Measurements from ENCODE around the gene SOAT2.

SOAT2 gene

GRCh38 chr12:53103860-53104305, 597 bp downstream of the SOAT2 start:
- TF ChIP-seq EP300 (IDR thresholded peaks at IDR 0.05; ENCODE audit: borderline replicate concordance) (no peak), TEAD4 (IDR thresholded peaks at IDR 0.05) (no peak)
- TF ChIP-seq, protein P1, sequence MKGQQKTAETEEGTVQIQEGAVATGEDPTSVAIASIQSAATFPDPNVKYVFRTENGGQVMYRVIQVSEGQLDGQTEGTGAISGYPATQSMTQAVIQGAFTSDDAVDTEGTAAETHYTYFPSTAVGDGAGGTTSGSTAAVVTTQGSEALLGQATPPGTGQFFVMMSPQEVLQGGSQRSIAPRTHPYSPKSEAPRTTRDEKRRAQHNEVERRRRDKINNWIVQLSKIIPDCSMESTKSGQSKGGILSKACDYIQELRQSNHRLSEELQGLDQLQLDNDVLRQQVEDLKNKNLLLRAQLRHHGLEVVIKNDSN (IDR thresholded peaks at IDR 0.05): no peak

- TF ChIP-seq RAD21 (IDR thresholded peaks at IDR 0.05; ENCODE audit: low read depth): no peak
- TF ChIP-seq MAX (IDR thresholded peaks at IDR 0.05): no peak
- TF ChIP-seq TCF12 (IDR thresholded peaks at IDR 0.05; ENCODE audit: low read depth): no peak
- no peak for TF ChIP-seq TEAD4 (IDR thresholded peaks at IDR 0.05)
- no peak for TF ChIP-seq CREB1 (IDR thresholded peaks at IDR 0.05; ENCODE audit: low read depth)
- TF ChIP-seq EGR1 (IDR thresholded peaks at IDR 0.05): no peak
- TF ChIP-seq CEBPB (IDR thresholded peaks at IDR 0.05): no peak
- TF ChIP-seq NFIC (IDR thresholded peaks at IDR 0.05): no peak
- TF ChIP-seq, protein P2, sequence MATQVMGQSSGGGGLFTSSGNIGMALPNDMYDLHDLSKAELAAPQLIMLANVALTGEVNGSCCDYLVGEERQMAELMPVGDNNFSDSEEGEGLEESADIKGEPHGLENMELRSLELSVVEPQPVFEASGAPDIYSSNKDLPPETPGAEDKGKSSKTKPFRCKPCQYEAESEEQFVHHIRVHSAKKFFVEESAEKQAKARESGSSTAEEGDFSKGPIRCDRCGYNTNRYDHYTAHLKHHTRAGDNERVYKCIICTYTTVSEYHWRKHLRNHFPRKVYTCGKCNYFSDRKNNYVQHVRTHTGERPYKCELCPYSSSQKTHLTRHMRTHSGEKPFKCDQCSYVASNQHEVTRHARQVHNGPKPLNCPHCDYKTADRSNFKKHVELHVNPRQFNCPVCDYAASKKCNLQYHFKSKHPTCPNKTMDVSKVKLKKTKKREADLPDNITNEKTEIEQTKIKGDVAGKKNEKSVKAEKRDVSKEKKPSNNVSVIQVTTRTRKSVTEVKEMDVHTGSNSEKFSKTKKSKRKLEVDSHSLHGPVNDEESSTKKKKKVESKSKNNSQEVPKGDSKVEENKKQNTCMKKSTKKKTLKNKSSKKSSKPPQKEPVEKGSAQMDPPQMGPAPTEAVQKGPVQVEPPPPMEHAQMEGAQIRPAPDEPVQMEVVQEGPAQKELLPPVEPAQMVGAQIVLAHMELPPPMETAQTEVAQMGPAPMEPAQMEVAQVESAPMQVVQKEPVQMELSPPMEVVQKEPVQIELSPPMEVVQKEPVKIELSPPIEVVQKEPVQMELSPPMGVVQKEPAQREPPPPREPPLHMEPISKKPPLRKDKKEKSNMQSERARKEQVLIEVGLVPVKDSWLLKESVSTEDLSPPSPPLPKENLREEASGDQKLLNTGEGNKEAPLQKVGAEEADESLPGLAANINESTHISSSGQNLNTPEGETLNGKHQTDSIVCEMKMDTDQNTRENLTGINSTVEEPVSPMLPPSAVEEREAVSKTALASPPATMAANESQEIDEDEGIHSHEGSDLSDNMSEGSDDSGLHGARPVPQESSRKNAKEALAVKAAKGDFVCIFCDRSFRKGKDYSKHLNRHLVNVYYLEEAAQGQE (IDR thresholded peaks at IDR 0.05; ENCODE audit: low read depth): no peak
Measured at GRCh38 chr12:53105256-53105655, 2.0 kb downstream of the SOAT2 start.

DNA sequence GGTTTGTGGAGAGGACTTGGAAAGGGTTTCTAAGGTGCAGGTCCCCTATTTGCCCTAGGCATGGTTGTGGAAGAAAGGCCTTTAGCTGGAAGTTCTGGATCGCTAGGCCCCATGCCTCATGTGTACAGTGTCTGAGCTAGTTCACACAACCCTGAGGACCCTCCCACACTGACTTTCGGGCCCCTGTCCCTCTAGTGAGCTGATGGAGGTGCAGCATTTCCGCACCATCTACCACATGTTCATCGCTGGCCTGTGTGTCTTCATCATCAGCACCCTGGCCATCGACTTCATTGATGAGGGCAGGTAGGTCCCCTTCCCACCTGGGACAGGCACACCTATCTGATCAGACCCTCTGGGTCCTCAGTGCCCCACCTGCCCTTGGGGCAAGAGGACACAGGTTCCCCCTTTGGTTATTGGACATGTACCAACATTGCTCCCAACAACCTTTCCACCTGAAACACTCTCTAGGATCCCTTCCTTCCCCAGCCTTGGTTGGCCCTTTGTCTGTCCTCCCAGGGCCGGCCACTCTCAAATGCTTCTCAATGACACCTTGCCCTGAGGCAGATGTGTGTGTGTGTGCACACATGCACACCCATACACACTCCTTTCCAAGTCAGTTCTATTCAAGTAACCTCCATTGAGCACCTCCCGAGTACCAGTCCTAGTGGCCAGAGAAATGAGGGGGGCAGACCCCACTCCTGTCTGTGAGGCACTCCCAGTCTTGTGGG, 2.6 kb downstream of the SOAT2 start:
- TF ChIP-seq TAF1 (IDR thresholded peaks at IDR 0.05; ENCODE audit: low read depth) (no peak), YY1 (IDR thresholded peaks at IDR 0.05; ENCODE audit: low read depth) (no peak), RAD21 (IDR thresholded peaks at IDR 0.05; ENCODE audit: low read depth) (no peak), EGR1 (IDR thresholded peaks at IDR 0.05) (no peak), TEAD4 (IDR thresholded peaks at IDR 0.05) (no peak), MAX (IDR thresholded peaks at IDR 0.05) (no peak), FOXM1 (IDR thresholded peaks at IDR 0.05; ENCODE audit: borderline replicate concordance, low read depth) (no peak), ZBTB7A (IDR thresholded peaks at IDR 0.05; ENCODE audit: low read depth) (no peak), TCF12 (IDR thresholded peaks at IDR 0.05; ENCODE audit: low read depth) (no peak), NFIC (IDR thresholded peaks at IDR 0.05) (no peak)
- TF ChIP-seq, protein P2 (IDR thresholded peaks at IDR 0.05; ENCODE audit: low read depth): no peak

- TF ChIP-seq MAX (IDR thresholded peaks at IDR 0.05) (no peak), TCF12 (IDR thresholded peaks at IDR 0.05; ENCODE audit: low read depth) (no peak), TAF1 (IDR thresholded peaks at IDR 0.05; ENCODE audit: low read depth) (no peak), NFIC (IDR thresholded peaks at IDR 0.05) (no peak), ZBTB7A (IDR thresholded peaks at IDR 0.05; ENCODE audit: low read depth) (no peak), FOXM1 (IDR thresholded peaks at IDR 0.05; ENCODE audit: borderline replicate concordance, low read depth) (no peak), EP300 (IDR thresholded peaks at IDR 0.05; ENCODE audit: borderline replicate concordance) (no peak), CEBPB (IDR thresholded peaks at IDR 0.05) (no peak), YY1 (IDR thresholded peaks at IDR 0.05; ENCODE audit: low read depth) (no peak)
- TF ChIP-seq, protein P2 (IDR thresholded peaks at IDR 0.05; ENCODE audit: low read depth): no peak
- TF ChIP-seq, protein P1 (IDR thresholded peaks at IDR 0.05): no peak
Measured at GRCh38 chr12:53107122-53107521, 3.8 kb downstream of the SOAT2 start.
